ENCODE measurements around the gene C21orf58. TPM values are rescaled to one million over a fixed set of nuclear protein-coding genes. Genes with fewer than 3 reads are reported as not detected.

C21orf58 gene
- total RNA-seq, 2 donors from 2014 or later = 19.6 to 37.4 TPM

DNA sequence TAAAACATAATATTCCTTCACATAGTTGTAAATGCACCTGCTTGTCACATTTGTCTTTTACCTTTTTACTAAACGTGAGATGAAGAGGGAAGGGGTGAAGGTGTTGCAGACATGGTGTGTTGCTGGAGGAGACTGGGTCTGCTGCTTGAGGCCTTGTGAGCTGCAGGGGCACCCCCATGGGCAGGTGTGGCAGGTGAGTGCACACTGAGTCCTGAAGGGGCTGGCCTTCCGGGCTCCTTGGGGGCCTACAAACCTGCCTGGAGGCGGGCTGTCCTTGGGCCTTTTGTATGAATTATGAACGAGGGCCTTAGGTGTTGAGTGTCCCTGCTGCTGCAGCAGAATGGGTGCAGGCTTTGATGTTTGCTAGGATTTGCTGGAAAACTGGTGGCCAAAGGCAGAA, 4.0 kb upstream of the C21orf58 start:
- Histone ChIP-seq H3K27me3 (ENCODE audit: control insufficient read depth, insufficient read depth, low read length, poor library complexity, severe bottlenecking) (no peaks in the 10 kb centered on the region), H3K4me1 (ENCODE audit: control insufficient read depth, insufficient read depth, low read length) (no peaks in the 10 kb centered on the region), H3K4me3 (ENCODE audit: low read length) (no peak overlapping the region), H3K27ac (ENCODE audit: low read depth, low read length) (no peak overlapping the region), H3K9ac (ENCODE audit: extremely low read depth, low read length, poor library complexity, severe bottlenecking) (no peak overlapping the region), H3K9me3 (ENCODE audit: control insufficient read depth, low read length) (no peaks in the 10 kb centered on the region), H3K36me3 (ENCODE audit: control insufficient read depth, insufficient read depth, low read length) (peaks cover 54% of the 10 kb centered on the region)
- Mint-ChIP-seq H3K4me3 (no peak overlapping the region), H3K4me1 (peaks cover 10% of the 10 kb centered on the region), H3K9me3 (no peaks in the 10 kb centered on the region), H3K27me3 (ENCODE audit: insufficient read depth) (no peaks in the 10 kb centered on the region), H3K27ac (no peak overlapping the region), H3K36me3 (ENCODE audit: low read depth) (peaks cover 44% of the 10 kb centered on the region)
- 97 to 100% methylated on average over 3 to 4 of the region's 4 CpGs for WGBS, 2 experiments (ENCODE audit: insufficient coverage in 1 of 2, insufficient read length in 1 of 2)
- TF ChIP-seq, protein P1, sequence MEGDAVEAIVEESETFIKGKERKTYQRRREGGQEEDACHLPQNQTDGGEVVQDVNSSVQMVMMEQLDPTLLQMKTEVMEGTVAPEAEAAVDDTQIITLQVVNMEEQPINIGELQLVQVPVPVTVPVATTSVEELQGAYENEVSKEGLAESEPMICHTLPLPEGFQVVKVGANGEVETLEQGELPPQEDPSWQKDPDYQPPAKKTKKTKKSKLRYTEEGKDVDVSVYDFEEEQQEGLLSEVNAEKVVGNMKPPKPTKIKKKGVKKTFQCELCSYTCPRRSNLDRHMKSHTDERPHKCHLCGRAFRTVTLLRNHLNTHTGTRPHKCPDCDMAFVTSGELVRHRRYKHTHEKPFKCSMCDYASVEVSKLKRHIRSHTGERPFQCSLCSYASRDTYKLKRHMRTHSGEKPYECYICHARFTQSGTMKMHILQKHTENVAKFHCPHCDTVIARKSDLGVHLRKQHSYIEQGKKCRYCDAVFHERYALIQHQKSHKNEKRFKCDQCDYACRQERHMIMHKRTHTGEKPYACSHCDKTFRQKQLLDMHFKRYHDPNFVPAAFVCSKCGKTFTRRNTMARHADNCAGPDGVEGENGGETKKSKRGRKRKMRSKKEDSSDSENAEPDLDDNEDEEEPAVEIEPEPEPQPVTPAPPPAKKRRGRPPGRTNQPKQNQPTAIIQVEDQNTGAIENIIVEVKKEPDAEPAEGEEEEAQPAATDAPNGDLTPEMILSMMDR (conservative IDR thresholded peaks at IDR 0.05) = no peak
- no peak for DNase-seq

DNA sequence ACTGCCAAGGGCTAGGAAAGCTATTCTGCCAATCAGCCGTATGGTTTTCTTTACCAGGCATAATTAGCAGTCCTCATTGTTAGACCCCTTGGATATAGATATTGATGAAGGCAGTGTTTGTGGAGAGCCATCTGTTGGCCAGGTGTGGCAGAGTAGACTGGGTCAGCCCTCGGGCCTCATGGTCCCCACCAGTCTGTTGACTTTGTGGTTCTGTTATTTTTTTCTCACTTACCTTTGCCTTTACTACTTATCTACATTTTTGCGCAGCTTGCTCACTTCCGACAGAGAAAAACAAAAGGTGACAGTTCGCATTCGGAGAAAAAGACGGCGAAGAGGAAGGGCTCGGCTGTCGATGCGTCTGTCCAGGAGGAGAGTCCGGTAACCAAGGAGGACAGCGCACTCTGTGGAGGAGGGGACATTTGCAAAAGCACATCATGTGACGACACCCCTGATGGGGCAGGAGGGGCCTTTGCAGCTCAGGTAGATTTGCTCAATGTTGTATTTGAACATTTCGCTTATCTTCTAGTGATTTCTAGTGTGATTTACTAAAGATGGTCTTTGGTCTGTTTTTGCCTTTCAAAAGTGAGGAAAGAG, 2.5 kb upstream of the C21orf58 start:
- Histone ChIP-seq H3K9ac (ENCODE audit: extremely low read depth, low read length, poor library complexity, severe bottlenecking) (peak overlapping the region; percentile 67), H3K27ac (ENCODE audit: low read depth, low read length) (no peak overlapping the region), H3K36me3 (ENCODE audit: control insufficient read depth, insufficient read depth, low read length) (peaks cover 40% of the 10 kb centered on the region), H3K9me3 (ENCODE audit: control insufficient read depth, low read length) (no peaks in the 10 kb centered on the region), H3K4me1 (ENCODE audit: control insufficient read depth, insufficient read depth, low read length) (no peaks in the 10 kb centered on the region), H3K4me3 (ENCODE audit: low read length) (peak overlapping the region; percentile 82), H3K27me3 (ENCODE audit: control insufficient read depth, insufficient read depth, low read length, poor library complexity, severe bottlenecking) (no peaks in the 10 kb centered on the region)
- Mint-ChIP-seq H3K27me3 (ENCODE audit: insufficient read depth) (no peaks in the 10 kb centered on the region), H3K4me3 (no peak overlapping the region), H3K4me1 (peaks cover 23% of the 10 kb centered on the region), H3K9me3 (no peaks in the 10 kb centered on the region), H3K36me3 (ENCODE audit: low read depth) (peaks cover 36% of the 10 kb centered on the region), H3K27ac (peak overlapping the region; percentile 67)
- TF ChIP-seq, protein P1 (conservative IDR thresholded peaks at IDR 0.05) = peak; percentile 41
- 92% methylated on average over 14 to 15 of the region's 15 CpGs for WGBS, 2 experiments (ENCODE audit: insufficient coverage in 1 of 2, insufficient read length in 1 of 2)
- no peak for DNase-seq

DNA sequence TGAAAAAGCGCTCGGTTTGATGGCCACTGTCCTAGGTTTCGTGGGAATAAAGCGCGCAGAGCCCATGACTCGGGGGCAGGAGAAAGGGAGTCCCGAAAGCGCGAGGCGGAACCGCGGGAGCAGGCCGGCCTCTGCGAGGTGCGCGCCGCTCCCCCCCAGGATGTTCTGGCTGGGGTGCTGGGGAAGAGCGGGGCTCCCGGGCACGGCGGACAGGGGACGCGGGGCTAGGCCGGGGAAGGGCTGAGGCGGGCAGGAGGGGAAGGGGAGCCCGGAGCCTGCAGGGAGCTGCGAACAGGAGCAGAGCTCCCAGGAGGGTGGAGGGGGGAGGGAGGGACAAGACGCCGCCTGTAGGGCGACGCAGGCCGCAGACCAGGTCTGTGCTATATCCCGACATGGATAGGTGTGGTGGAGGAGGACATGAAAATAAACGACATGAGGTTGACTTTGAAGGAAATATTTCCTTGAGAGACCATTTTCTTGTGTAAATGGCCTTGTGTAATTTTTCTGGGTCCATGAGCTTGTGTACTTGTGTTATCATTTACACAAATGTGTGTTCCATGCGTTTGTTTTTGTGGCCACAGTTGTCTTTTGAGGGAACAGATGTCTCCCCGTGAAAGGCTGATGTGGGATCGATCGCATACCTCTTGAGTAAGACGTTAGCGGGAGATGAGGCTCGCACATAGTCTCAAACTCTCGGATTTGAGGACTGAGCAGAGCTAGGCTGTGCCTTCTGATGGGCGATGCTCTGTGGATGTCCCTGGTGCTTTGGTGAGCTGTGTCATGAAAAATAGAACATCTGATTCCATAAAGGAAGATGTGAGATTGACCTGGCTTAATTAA, 1.6 kb upstream of the C21orf58 start:
- no peaks in the 10 kb centered on the region for H3K27me3 ChIP-seq (ENCODE audit: control insufficient read depth, insufficient read depth, low read length, poor library complexity, severe bottlenecking)
- H3K36me3 ChIP-seq (ENCODE audit: control insufficient read depth, insufficient read depth, low read length) = peaks cover 31% of the 10 kb centered on the region
- peak overlapping the region; percentile 82 for H3K4me3 ChIP-seq (ENCODE audit: low read length)
- H3K9ac ChIP-seq (ENCODE audit: extremely low read depth, low read length, poor library complexity, severe bottlenecking) = peak overlapping the region; percentile 67
- peak; percentile 87 for DNase-seq
- peak overlapping the region; percentile 33 for H3K27ac ChIP-seq (ENCODE audit: low read depth, low read length)
- Mint-ChIP-seq H3K36me3 (ENCODE audit: low read depth) (peaks cover 35% of the 10 kb centered on the region), H3K27ac (peak overlapping the region; percentile 80), H3K27me3 (ENCODE audit: insufficient read depth) (no peaks in the 10 kb centered on the region), H3K9me3 (no peaks in the 10 kb centered on the region), H3K4me1 (peaks cover 30% of the 10 kb centered on the region), H3K4me3 (peak overlapping the region; percentile 95)
- H3K9me3 ChIP-seq (ENCODE audit: control insufficient read depth, low read length) = no peaks in the 10 kb centered on the region
- WGBS, 2 experiments (ENCODE audit: insufficient coverage in 1 of 2, insufficient read length in 1 of 2) = 9 to 14% methylated on average over 32 to 43 of the region's 43 CpGs
- TF ChIP-seq, protein P1 (conservative IDR thresholded peaks at IDR 0.05) = peak; percentile 63
- no peaks in the 10 kb centered on the region for H3K4me1 ChIP-seq (ENCODE audit: control insufficient read depth, insufficient read depth, low read length)

Measured in endodermal cell (in vitro differentiated cells).